ENCODE results near the gene KLF6.

KLF6 gene

GRCh38 chr10:3774018-3774813, 10.8 kb downstream of the KLF6 start:
- DNase-seq = no peak

- DNase-seq = no peak
Observed at GRCh38 chr10:3773460-3774017, 11.5 kb downstream of the KLF6 start.

GRCh38 chr10:3772361-3773171, 12.4 kb downstream of the KLF6 start:
- no peak for DNase-seq

GRCh38 chr10:3770611-3771110, 14.3 kb downstream of the KLF6 start:
- DNase-seq = no peak

- DNase-seq = peak; percentile 47
Observed at GRCh38 chr10:3769556-3769955, 15.5 kb downstream of the KLF6 start.

GRCh38 chr10:3766046-3766756, 18.8 kb downstream of the KLF6 start:
- no peak for DNase-seq

- DNase-seq = peak; percentile 76
Observed at GRCh38 chr10:3765146-3765545, 19.9 kb downstream of the KLF6 start.

- no peak for DNase-seq
Observed at GRCh38 chr10:3764626-3765112, 20.3 kb downstream of the KLF6 start.

GRCh38 chr10:3763852-3764625, 21.0 kb downstream of the KLF6 start:
- DNase-seq = no peak

- DNase-seq = no peak
Observed at GRCh38 chr10:3763035-3763456, 22.0 kb downstream of the KLF6 start.

GRCh38 chr10:3762309-3762708, 22.7 kb downstream of the KLF6 start:
- no peak for DNase-seq

- no peak for DNase-seq
Observed at GRCh38 chr10:3761904-3762303, 23.1 kb downstream of the KLF6 start.

- DNase-seq = no peak
Observed at GRCh38 chr10:3761021-3761686, 23.9 kb downstream of the KLF6 start.

GRCh38 chr10:3760083-3760482, 24.9 kb downstream of the KLF6 start:
- DNase-seq = no peak

- DNase-seq = no peak
Observed at GRCh38 chr10:3759397-3759796, 25.6 kb downstream of the KLF6 start.

GRCh38 chr10:3758491-3758970, 26.5 kb downstream of the KLF6 start:
- DNase-seq = no peak

- DNase-seq = no peak
Observed at GRCh38 chr10:3757638-3758490, 27.1 kb downstream of the KLF6 start.

GRCh38 chr10:3757250-3757637, 27.8 kb downstream of the KLF6 start:
- no peak for DNase-seq

GRCh38 chr10:3756360-3756740, 28.7 kb downstream of the KLF6 start:
- DNase-seq = no peak

Data from hematopoietic multipotent progenitor cell treated with erythropoietin and hydrocortisone succinate and interleukin-3 and kit ligand, for 6 days (in vitro differentiated cells).